ENCODE results near the gene ZNF582. TPM values are rescaled to one million over a fixed set of nuclear protein-coding genes. Genes with fewer than 3 reads are reported as not detected.

Gene ZNF582
- polyA plus RNA-seq, 1 donor (not counting 4 experiments of a cell fraction or from before 2014, with no cell fraction given) = 4.7 TPM

GRCh38 chr19:56400485-56400884 lies 7.2 kb upstream of the ZNF582 start:
- no peak overlapping the region for H3K4me2 ChIP-seq (ENCODE audit: control insufficient read depth, extremely low read depth, insufficient read depth, low read depth, low read length)
- H3K79me2 ChIP-seq (ENCODE audit: control insufficient read depth, insufficient read depth, low read length) = peaks cover 11% of the 10 kb centered on the region
- no peak overlapping the region for H3K4me3 ChIP-seq (ENCODE audit: control insufficient read depth in 2 of 3, extremely low read depth in 1 of 3, insufficient read depth in 2 of 3, low read depth in 1 of 3, low read length in 3 of 3)
- no peaks in the 10 kb centered on the region for H3K27me3 ChIP-seq (ENCODE audit: control insufficient read depth, extremely low read depth, insufficient read depth, low read length)
- dilution Hi-C loops (cut with MboI; ENCODE audit: extremely low pct_ligation_motif_present, low sequenced_read_pairs) = no loop called here
- FAIRE-seq (no peak), DNase-seq (ENCODE audit: low read depth, low spot score) (no peak)
- no peak overlapping the region for H2AFZ ChIP-seq (ENCODE audit: control insufficient read depth, low read length)
- TF ChIP-seq CTCF (optimal IDR thresholded peaks at IDR 0.05 in 1 of 3, IDR thresholded peaks at IDR 0.05 in 1 of 3, conservative IDR thresholded peaks at IDR 0.05 in 1 of 3; ENCODE audit: extremely low read depth in 1 of 3, insufficient read depth in 2 of 3, low read length in 3 of 3) (no peak), EZH2 (IDR thresholded peaks at IDR 0.05; ENCODE audit: low read length) (no peak)
- H3K9ac ChIP-seq (ENCODE audit: control insufficient read depth, extremely low read depth, insufficient read depth, low read length) = no peak overlapping the region
- H3K4me1 ChIP-seq (ENCODE audit: control insufficient read depth, extremely low read depth, insufficient read depth, low read length) = peaks cover 15% of the 10 kb centered on the region
- no peaks in the 10 kb centered on the region for H4K20me1 ChIP-seq (ENCODE audit: control insufficient read depth, extremely low read depth, insufficient read depth, low read length)
- H3K36me3 ChIP-seq (ENCODE audit: control insufficient read depth in 2 of 2, extremely low read depth in 1 of 2, insufficient read depth in 2 of 2, low read length in 2 of 2) = peaks cover 0 to 9% of the 10 kb centered on the region in 2 experiments
- H3K9me1 ChIP-seq (ENCODE audit: control insufficient read depth, extremely low read depth, insufficient read depth, low read length) = no peaks in the 10 kb centered on the region
- H3K27ac ChIP-seq (ENCODE audit: control insufficient read depth, insufficient read depth, low read length) = no peak overlapping the region
- peaks cover 8% of the 10 kb centered on the region for H3K9me3 ChIP-seq (ENCODE audit: control insufficient read depth, low read depth, low read length)

- Histone ChIP-seq H3K9me3 (ENCODE audit: control insufficient read depth, low read depth, low read length) (peaks cover 10% of the 10 kb centered on the region), H3K4me3 (ENCODE audit: control insufficient read depth in 2 of 3, extremely low read depth in 1 of 3, insufficient read depth in 2 of 3, low read depth in 1 of 3, low read length in 3 of 3) (no peak overlapping the region), H3K9me1 (ENCODE audit: control insufficient read depth, extremely low read depth, insufficient read depth, low read length) (no peaks in the 10 kb centered on the region), H3K4me2 (ENCODE audit: control insufficient read depth, extremely low read depth, insufficient read depth, low read depth, low read length) (no peak overlapping the region), H3K9ac (ENCODE audit: control insufficient read depth, extremely low read depth, insufficient read depth, low read length) (no peak overlapping the region), H3K36me3 (ENCODE audit: control insufficient read depth in 2 of 2, extremely low read depth in 1 of 2, insufficient read depth in 2 of 2, low read length in 2 of 2) (peaks cover 0 to 9% of the 10 kb centered on the region in 2 experiments), H3K4me1 (ENCODE audit: control insufficient read depth, extremely low read depth, insufficient read depth, low read length) (peaks cover 5% of the 10 kb centered on the region), H4K20me1 (ENCODE audit: control insufficient read depth, extremely low read depth, insufficient read depth, low read length) (no peaks in the 10 kb centered on the region), H3K27ac (ENCODE audit: control insufficient read depth, insufficient read depth, low read length) (no peak overlapping the region), H3K27me3 (ENCODE audit: control insufficient read depth, extremely low read depth, insufficient read depth, low read length) (no peaks in the 10 kb centered on the region), H3K79me2 (ENCODE audit: control insufficient read depth, insufficient read depth, low read length) (no peaks in the 10 kb centered on the region), H2AFZ (ENCODE audit: control insufficient read depth, low read length) (no peak overlapping the region)
- TF ChIP-seq CTCF (optimal IDR thresholded peaks at IDR 0.05 in 1 of 3, IDR thresholded peaks at IDR 0.05 in 1 of 3, conservative IDR thresholded peaks at IDR 0.05 in 1 of 3; ENCODE audit: extremely low read depth in 1 of 3, insufficient read depth in 2 of 3, low read length in 3 of 3) = no peak
- TF ChIP-seq EZH2 (IDR thresholded peaks at IDR 0.05; ENCODE audit: low read length) = no peak
- dilution Hi-C loops (cut with MboI; ENCODE audit: extremely low pct_ligation_motif_present, low sequenced_read_pairs) = no loop called here
- FAIRE-seq = no peak
- DNase-seq (ENCODE audit: low read depth, low spot score) = no peak
Observed at GRCh38 chr19:56398809-56399208, 5.5 kb upstream of the ZNF582 start.

All from keratinocyte (primary cell).